ENCODE measurements around the gene C3orf33.

C3orf33 gene

GRCh38 chr3:155736381-155736780 is 69.7 kb downstream of the C3orf33 start:
- no peak overlapping the region for H3K4ac ChIP-seq (ENCODE audit: low read depth, low read length)
- H3K4me3 ChIP-seq (ENCODE audit: low read length), result no peak overlapping the region
- no peak overlapping the region for H3K9ac ChIP-seq (ENCODE audit: low read length)
- no peaks in the 10 kb centered on the region for H3K4me1 ChIP-seq (ENCODE audit: control insufficient read depth, low read depth, low read length)
- H3K27me3 ChIP-seq (ENCODE audit: insufficient read depth, low read length, poor library complexity), result no peaks in the 10 kb centered on the region
- no peak overlapping the region for H4K8ac ChIP-seq (ENCODE audit: low read depth, low read length)
- H2BK15ac ChIP-seq (replicated peaks; ENCODE audit: low read depth), result no peak overlapping the region
- H3K4me2 ChIP-seq (ENCODE audit: low read length), result no peak overlapping the region
- H3K23ac ChIP-seq (ENCODE audit: low read length), result no peak overlapping the region
- no peaks in the 10 kb centered on the region for H3K36me3 ChIP-seq (ENCODE audit: control insufficient read depth, insufficient read depth, low read length)
- WGBS (ENCODE audit: extremely low coverage, insufficient coverage, low lambda C conversion rate), result no CpG with 5 or more reads among the region's 4 CpGs
- H2BK5ac ChIP-seq (ENCODE audit: low read length), result no peak overlapping the region
- H3K79me2 ChIP-seq (ENCODE audit: control insufficient read depth, insufficient read depth, low read length), result peaks cover 2% of the 10 kb centered on the region
- no peak for DNase-seq
- H4K5ac ChIP-seq (ENCODE audit: low read length), result no peak overlapping the region
- no peak overlapping the region for H2AK5ac ChIP-seq (ENCODE audit: low read length)
- no peak overlapping the region for H3K27ac ChIP-seq (ENCODE audit: low read depth, low read length)
- no peak overlapping the region for H3K56ac ChIP-seq (ENCODE audit: low read length)
- no peaks in the 10 kb centered on the region for H3K79me1 ChIP-seq (ENCODE audit: low read length)
- no peak overlapping the region for H2BK120ac ChIP-seq (ENCODE audit: low read depth, low read length)
- H3K18ac ChIP-seq (ENCODE audit: low read length), result no peak overlapping the region

GRCh38 chr3:155730843-155731242 is 75.2 kb downstream of the C3orf33 start:
- Histone ChIP-seq H3K9ac (ENCODE audit: low read length) (no peak overlapping the region), H4K8ac (ENCODE audit: low read depth, low read length) (no peak overlapping the region), H3K36me3 (ENCODE audit: control insufficient read depth, insufficient read depth, low read length) (no peaks in the 10 kb centered on the region), H3K79me2 (ENCODE audit: control insufficient read depth, insufficient read depth, low read length) (peaks cover 3% of the 10 kb centered on the region), H3K23ac (ENCODE audit: low read length) (no peak overlapping the region), H3K56ac (ENCODE audit: low read length) (no peak overlapping the region), H3K4me1 (ENCODE audit: control insufficient read depth, low read depth, low read length) (no peaks in the 10 kb centered on the region), H2AK5ac (ENCODE audit: low read length) (no peak overlapping the region), H3K27ac (ENCODE audit: low read depth, low read length) (no peak overlapping the region), H3K4me3 (ENCODE audit: low read length) (no peak overlapping the region), H3K4ac (ENCODE audit: low read depth, low read length) (no peak overlapping the region), H3K27me3 (ENCODE audit: insufficient read depth, low read length, poor library complexity) (no peaks in the 10 kb centered on the region), H2BK120ac (ENCODE audit: low read depth, low read length) (no peak overlapping the region), H3K4me2 (ENCODE audit: low read length) (no peak overlapping the region), H2BK5ac (ENCODE audit: low read length) (no peak overlapping the region), H3K79me1 (ENCODE audit: low read length) (peaks cover 2% of the 10 kb centered on the region), H3K18ac (ENCODE audit: low read length) (no peak overlapping the region), H4K5ac (ENCODE audit: low read length) (no peak overlapping the region), H2BK15ac (replicated peaks; ENCODE audit: low read depth) (no peak overlapping the region)
- DNase-seq, result no peak
- WGBS (ENCODE audit: extremely low coverage, insufficient coverage, low lambda C conversion rate), result no CpG with 5 or more reads among the region's 2 CpGs

GRCh38 chr3:155727836-155728235 is 78.2 kb downstream of the C3orf33 start:
- Histone ChIP-seq H2BK120ac (ENCODE audit: low read depth, low read length) (no peak overlapping the region), H3K79me1 (ENCODE audit: low read length) (peaks cover 2% of the 10 kb centered on the region), H4K8ac (ENCODE audit: low read depth, low read length) (no peak overlapping the region), H3K9ac (ENCODE audit: low read length) (no peak overlapping the region), H2BK15ac (replicated peaks; ENCODE audit: low read depth) (no peak overlapping the region), H3K4ac (ENCODE audit: low read depth, low read length) (peak overlapping the region; percentile 36), H4K5ac (ENCODE audit: low read length) (no peak overlapping the region), H3K23ac (ENCODE audit: low read length) (no peak overlapping the region), H3K79me2 (ENCODE audit: control insufficient read depth, insufficient read depth, low read length) (peaks cover 3% of the 10 kb centered on the region), H3K4me3 (ENCODE audit: low read length) (no peak overlapping the region), H3K4me1 (ENCODE audit: control insufficient read depth, low read depth, low read length) (no peaks in the 10 kb centered on the region), H3K27ac (ENCODE audit: low read depth, low read length) (no peak overlapping the region), H2AK5ac (ENCODE audit: low read length) (no peak overlapping the region), H3K36me3 (ENCODE audit: control insufficient read depth, insufficient read depth, low read length) (no peaks in the 10 kb centered on the region), H3K18ac (ENCODE audit: low read length) (no peak overlapping the region), H2BK5ac (ENCODE audit: low read length) (no peak overlapping the region), H3K27me3 (ENCODE audit: insufficient read depth, low read length, poor library complexity) (no peaks in the 10 kb centered on the region), H3K4me2 (ENCODE audit: low read length) (no peak overlapping the region), H3K56ac (ENCODE audit: low read length) (no peak overlapping the region)
- no CpG with 5 or more reads among the region's 3 CpGs for WGBS (ENCODE audit: extremely low coverage, insufficient coverage, low lambda C conversion rate)
- DNase-seq, result no peak

- Histone ChIP-seq H3K4me2 (ENCODE audit: low read length) (no peak overlapping the region), H3K79me2 (ENCODE audit: control insufficient read depth, insufficient read depth, low read length) (no peaks in the 10 kb centered on the region), H3K27ac (ENCODE audit: low read depth, low read length) (no peak overlapping the region), H4K8ac (ENCODE audit: low read depth, low read length) (no peak overlapping the region), H3K9ac (ENCODE audit: low read length) (no peak overlapping the region), H3K23ac (ENCODE audit: low read length) (no peak overlapping the region), H3K36me3 (ENCODE audit: control insufficient read depth, insufficient read depth, low read length) (no peaks in the 10 kb centered on the region), H2BK5ac (ENCODE audit: low read length) (no peak overlapping the region), H3K4ac (ENCODE audit: low read depth, low read length) (no peak overlapping the region), H3K4me1 (ENCODE audit: control insufficient read depth, low read depth, low read length) (peaks cover 3% of the 10 kb centered on the region), H3K79me1 (ENCODE audit: low read length) (no peaks in the 10 kb centered on the region), H3K56ac (ENCODE audit: low read length) (no peak overlapping the region), H3K18ac (ENCODE audit: low read length) (no peak overlapping the region), H2AK5ac (ENCODE audit: low read length) (no peak overlapping the region), H2BK120ac (ENCODE audit: low read depth, low read length) (no peak overlapping the region), H3K27me3 (ENCODE audit: insufficient read depth, low read length, poor library complexity) (no peaks in the 10 kb centered on the region), H4K5ac (ENCODE audit: low read length) (no peak overlapping the region), H2BK15ac (replicated peaks; ENCODE audit: low read depth) (no peak overlapping the region), H3K4me3 (ENCODE audit: low read length) (no peak overlapping the region)
- DNase-seq, result peak; percentile 76
- no CpG with 5 or more reads among the region's 5 CpGs for WGBS (ENCODE audit: extremely low coverage, insufficient coverage, low lambda C conversion rate)
Measured at GRCh38 chr3:155714295-155714718, 91.8 kb downstream of the C3orf33 start.
